COLO829 (cell line): ENCODE results near the gene BLVRB.
"Not testable (repeated sequence)": the region's sequence is repeated elsewhere in the genome, so short reads cannot be mapped to it uniquely, and the experiment has no call there.

ENCODE experiments used
- DNase-seq: peaks from one replicate; pipeline ENCODE4 v3.0.0; 2012; ENCODE audit warnings: low spot score

Gene BLVRB

DNA sequence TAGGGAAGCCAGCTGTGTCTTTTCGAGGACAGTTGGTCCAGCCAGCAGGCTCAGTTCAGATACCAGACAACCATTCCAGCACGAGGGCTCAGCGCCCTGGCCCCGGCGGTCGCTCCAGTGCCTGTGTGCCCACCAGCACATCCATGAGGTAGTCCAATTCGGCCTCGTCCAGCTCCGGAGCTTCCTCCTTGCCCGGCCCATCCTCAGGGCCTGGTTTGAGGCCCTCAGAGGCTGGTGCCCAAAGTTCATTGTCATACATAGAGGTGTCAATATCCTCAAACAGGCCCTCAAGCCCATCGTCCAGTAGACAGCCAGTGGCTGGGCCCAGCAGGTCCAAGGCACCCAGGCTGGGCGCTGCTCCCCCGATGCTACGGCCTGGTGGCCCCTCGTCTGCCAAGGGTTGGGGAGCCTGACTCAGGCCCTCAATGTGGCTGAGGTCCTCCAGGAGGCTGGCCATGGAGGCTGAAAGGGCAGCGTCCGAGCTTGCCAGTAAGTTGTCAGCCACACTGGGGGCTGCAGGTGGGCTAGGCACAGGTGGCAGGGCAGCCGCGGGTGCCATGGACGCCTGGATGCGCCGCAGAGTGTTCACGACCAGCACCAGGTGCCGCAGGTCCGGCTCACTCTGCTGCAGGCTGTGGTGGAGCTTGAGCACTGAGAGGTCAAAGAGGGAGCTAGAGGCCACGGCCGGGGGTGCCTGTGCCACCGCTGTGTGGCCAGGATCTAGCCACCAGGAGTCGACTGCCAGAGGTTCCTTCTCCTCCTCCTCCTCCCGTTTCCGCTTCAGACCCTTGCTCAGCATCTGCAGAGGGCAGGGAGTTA, 42.6 kb downstream of the BLVRB start:
- no peak for DNase-seq

DNA sequence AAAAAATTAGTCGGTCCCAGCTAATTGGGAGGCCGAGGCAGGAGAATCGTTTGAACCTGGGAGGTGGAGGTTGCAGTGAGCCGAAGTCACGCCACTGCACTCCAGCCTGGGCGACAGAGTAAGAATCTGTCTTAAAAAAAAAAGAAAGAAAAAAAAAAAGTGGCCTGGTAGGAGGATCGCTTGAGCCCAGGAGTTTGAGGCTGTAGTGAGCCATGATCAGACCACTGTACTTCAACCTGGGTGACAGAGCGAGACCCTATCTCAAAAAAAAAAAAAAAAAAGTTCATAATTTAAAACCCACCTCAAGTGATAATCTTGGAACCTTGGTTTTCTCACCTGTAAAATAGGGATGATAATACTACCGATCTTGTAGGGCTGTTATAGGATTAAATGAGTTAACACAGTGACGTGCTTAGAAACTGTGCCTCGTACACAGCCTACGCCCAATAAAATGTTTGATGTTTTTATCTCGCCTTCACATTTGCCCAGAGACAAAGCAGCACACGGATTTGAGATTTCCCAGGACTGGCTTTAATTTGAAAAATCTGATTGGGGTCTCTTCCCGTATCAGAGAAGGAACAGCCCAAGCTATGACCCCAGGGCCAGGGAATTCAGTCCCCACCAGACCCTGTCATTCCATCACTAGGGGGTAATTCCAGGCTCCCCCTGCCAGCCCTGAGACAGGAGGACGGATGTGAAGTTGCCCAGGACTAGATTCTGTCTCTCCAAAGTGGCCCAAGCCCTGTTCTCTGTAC, 43.4 kb downstream of the BLVRB start:
- no peak for DNase-seq

DNA sequence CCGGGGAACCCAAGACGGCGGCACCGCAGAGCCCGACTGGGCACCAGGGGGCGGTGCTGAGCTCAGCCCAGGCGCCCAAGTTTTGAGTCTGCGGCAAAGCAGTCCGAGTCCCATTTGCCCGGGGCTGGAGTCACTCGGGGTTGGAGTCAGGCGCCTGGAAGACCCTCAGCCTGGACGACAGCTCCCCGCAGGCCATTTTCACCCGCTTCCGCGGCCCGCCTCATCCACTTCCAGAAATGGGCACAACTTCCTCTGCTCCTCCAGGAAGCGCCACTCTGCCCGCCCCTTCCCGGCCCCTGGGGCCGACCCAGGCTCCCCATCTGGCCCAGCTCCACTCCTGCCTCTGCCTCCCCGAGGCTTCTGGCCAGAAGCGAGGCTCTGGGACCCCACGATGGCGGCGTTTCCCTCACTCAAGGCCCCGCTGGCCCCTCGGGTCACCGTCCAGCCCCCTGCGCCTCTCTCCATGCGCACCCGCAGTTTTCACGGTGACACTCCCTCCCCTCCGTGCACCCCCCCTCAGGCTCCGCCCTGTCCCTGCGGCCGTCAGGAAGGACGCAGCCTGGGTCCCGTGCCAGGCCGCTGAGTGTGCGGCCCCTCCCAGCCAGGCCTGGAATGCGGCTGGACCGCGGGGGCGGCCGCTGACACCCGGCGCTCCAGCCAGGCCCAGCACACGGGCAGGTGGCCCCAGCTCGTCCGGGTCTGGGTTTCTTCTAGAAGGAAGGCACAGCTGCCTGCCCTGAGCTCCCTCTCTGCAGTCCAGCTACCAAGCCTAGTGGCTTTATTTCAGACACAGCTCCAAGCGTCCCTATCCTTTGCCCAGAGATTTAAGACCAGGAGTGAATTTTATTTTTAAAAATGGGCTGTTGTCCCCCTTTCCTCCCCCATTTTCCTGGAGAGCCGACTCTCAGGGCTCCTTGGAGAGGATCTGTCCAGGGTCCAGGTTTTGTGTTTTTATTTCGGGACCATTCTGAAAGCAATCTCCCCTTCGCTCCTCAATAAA, 44.5 kb downstream of the BLVRB start:
- peak; percentile 74 for DNase-seq

DNA sequence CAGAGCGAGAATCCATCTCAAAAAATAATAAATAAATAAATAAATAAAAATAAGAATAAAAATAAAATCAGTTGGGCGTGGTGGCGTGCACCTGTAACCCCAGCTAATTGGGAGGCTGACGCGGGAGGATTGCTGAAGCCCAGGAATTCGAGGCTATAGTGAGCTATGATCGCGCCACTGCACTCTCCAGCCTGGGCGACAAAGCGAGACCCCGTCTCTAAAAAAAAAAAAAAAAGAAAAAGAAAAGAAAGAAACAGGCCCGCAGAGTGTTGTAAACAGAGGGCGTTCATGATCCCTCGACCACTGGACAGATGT, 45.1 kb downstream of the BLVRB start:
- DNase-seq: no peak

DNA sequence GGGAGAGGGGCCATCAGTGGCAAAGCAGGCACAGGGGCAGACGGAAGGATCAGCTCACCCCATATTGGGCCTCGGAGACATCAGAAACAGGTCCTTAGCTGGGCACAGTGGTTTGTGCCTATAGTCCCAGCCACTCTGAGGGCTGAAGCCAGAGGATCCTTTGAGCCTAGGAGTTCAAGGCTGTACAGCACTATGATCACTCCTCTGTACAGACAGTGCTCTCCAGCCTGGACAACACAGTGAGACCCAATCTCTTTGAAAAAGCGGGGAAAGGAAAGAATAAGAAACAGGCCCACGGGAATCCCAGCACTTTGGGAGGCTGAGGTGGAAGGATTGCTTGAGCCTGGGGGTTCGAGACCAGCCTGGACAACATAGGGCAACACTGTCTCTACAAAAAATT, 45.8 kb downstream of the BLVRB start:
- DNase-seq: no peak

DNA sequence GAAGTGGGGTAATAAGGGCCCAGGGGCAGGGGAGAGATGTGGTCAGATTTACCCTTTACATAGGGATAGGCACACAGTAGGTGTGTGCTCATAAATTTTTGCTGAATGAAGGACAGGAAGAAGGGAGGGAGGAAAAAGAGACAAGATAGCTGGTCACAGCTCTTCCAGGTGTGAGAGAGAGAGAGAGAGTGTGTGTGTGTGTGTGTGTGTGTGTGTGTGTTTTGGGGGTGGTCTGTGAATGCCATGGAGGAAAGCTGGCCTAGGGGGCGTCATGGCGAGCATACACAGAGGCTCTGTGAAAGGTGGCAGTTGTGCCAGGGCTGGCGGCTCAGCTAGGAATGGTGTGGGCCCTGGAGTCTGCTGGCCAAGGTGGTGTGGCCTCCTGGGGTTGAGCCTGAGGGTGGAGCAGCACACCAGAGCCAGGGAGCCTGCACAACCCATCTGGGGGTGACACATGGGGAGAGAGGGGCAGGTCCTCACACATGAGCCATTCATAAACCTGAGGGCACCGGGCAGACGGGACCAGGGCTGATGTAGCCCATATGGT, 46.4 kb downstream of the BLVRB start:
- DNase-seq: no peak

DNA sequence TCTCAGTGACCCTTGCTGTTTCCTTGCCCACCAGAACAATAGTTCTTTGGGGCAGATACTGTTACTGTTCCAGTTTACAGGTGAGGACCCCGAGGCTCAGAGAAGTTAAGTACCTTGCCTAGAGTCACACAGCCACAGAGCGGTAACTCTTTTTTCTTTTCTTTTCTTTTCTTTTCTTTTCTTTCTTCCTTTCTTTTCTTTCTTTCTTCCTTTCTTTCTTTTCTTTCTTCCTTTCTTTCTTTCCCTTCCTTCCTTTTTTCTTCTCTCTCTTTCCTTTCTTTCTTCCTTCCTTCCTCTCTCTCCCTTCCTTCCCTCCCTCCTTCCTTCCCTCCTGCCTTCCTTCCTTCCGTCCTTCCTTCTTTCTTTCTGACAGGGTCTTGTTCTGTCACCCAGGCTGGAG, 47.5 kb downstream of the BLVRB start:
- DNase-seq: no peak

DNA sequence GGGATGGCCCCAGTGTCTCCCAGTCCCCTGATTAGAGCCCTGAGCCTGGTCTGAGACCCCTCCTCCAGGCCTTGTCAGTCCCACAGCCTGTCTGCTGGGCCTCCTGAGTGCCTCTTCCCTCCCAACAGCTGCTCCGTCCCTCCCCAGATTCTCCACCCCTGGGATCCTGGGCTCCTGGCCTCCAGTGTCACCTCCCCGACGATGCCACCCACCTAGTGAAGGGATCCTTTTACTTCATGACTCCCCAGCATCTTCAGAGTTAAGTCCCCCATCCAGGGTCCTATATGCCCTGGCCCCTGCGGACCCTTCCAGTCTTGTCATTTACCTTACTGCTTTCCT, 47.9 kb downstream of the BLVRB start:
- DNase-seq: no peak

DNA sequence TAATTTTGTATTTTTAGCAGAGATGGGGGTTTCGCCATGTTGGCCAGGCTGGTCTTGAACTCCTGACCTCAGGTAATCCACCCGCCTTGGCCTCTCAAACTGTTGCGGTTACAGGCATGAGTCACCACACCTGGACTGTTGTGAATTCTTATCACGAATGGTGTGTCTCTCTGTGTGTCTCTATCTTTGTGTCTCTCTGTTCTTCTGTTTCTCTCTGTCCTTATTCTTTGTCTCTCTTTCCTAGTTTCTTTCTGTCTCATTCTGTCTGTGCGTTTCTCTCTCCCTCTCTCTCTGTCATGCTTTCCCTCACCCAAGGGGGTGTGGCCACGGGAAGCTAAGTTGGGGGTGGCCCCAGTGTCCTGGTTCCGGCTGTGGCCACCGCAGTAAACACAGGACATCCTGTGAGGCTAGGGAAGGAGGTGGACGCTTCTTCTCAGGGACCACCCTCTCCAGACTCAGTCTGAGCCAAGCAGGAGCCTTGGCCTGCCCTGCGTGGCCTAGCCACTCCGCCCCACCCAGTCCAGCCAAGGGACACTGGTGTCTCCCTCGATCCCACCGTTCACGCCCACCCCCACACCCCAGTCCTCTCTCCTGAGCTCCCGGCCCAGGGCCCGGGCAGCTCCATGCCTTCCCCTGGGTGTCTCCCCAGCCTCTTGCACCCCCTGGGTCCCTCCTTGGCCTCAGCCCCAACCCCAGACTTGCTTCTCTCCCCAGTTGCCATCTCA, 48.5 kb downstream of the BLVRB start:
- no peak for DNase-seq

DNA sequence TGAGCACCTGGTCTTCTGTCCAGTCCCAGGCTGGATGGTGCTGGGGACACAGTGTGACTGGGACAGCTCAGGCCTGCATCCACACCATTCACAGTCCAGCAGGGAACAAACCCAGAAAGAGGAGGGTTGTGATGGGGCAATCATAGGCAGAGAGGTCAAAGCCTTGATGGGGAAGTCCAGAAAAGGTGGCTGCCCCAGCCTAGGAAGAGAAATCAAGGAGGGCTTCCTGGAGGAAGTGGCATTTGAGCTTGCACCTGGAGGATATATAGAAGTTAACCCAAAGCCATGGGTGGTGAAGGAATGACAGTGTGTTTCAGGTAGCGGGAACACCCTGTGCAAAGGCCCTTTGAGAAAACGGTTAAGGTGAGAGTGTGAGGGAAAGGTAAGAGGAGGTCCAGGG, 49.8 kb downstream of the BLVRB start:
- no peak for DNase-seq

DNA sequence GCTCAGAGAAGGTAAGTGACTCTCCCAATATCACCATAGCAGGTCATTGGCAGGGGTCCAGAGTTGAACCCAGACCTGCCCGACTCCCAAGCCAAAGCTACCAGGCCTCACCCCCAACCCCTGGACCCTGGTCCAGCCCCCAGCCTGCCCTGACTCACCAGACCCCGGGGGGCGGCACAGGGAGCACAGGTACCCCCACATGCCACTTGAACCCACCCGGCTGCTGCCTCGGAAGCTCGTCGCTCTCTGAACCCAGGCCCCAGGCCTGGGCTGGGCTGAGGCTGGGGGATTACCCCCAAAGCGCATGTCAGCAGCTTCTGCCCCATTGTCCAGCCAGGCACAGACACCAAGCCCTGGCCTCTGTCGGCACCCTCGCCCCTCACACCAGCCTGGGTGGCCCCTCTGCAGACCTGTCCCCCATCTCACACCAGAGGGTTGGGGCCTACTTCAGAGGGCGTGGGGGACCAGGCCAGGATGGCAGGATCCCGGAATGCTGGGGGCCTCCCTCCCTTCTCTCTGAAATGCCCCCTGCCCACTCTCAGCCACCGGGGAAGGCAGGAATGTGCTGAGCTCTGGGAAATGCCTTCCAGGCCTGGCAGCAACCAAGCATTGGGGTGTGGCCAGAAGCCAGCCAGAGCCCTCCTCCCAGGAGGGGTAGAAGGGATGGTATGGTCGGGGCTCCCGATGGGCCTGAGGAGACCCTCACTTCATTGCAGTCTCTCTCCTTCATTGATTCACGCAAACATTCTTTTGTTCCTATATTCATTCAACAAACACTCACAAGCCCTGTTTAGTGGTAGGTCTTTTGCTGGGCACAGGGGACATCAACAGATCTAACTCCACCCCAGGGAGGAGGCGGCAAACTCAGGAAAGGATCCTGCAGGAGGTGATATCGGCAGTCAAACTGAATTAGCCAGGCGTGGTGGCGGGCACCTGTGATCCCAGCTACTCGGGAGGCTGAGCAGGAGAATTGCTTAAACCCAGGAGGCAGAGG, 50.7 kb downstream of the BLVRB start:
- no peak for DNase-seq

DNA sequence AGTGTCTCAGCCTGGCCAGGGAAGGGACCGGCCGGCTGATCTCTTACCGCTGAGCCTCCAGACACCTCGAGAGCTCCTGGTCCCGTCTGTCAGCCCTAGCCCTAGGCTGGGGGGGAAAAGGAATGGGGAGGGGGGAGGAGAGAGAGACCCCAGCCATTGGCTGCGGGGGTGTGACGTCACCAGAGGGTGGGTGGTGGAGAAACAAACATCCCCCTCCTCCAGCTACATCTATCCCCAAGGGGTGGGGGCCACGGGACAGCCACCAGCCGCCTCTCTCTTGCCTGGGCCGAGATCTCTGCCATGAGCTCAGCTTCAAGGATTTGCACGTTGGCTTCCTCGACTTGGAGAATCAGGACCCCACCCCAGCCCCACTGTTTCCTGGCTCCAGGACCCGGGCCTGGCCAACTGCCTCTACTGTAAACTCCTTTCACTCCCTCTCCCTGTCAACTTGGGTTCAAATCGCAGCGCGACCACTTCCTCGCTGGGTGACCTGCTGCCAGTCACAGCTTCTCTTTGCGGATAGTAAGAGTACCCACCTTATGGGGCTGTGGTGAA, 52.2 kb downstream of the BLVRB start, which contains the start of gene PRX:
Gene PRX (minus strand): TSS at position 88 of the 555 bp plus-strand sequence. CDS start 5,446 bp downstream, outside the sequence.
- DNase-seq: no peak

DNA sequence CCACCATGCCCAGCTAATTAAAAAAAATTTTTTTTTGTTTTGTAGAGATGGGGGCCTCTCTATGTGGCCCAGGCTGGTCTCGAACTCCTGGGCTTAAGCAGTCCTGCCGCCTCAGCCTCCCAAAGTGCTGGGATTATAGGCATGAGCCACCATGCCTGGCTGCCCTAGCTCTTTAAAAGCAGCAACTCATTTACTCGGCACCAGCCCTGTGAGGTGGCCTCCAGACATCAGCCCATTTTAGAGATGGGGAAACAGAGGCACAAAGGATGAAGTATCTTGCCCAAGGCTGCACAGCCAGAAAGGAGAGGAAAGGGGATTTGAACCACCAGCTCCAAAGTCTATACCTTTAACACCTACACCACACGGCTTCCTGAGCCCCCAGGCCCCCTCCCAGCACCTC, 52.7 kb downstream of the BLVRB start:
- no peak for DNase-seq

DNA sequence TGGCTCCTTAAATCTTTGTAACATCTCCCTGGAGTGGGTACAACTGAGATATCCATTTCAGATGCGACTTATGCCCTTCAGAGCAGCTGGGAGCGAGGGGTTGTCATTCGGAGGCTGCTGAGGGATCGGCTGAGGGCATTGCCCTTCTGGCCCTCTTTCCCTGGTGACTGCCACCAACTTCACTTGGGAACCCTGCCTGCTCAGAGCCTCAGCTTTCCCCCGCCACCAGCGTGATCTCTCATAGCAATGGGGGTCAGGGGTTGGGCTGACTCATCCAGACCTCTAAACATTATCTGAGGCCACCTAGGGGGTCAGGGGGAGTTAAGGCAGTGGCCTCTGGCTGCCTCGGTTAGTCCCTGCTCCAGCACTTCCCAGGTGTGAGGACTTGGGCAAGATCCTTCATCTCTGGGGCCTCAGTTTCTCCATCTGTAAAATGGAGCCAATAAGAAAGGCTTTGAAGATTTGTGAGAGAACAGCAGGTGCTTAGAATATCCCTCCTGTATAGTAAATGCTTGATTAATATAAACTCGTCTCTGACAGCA, 53.5 kb downstream of the BLVRB start:
- DNase-seq: no peak

DNA sequence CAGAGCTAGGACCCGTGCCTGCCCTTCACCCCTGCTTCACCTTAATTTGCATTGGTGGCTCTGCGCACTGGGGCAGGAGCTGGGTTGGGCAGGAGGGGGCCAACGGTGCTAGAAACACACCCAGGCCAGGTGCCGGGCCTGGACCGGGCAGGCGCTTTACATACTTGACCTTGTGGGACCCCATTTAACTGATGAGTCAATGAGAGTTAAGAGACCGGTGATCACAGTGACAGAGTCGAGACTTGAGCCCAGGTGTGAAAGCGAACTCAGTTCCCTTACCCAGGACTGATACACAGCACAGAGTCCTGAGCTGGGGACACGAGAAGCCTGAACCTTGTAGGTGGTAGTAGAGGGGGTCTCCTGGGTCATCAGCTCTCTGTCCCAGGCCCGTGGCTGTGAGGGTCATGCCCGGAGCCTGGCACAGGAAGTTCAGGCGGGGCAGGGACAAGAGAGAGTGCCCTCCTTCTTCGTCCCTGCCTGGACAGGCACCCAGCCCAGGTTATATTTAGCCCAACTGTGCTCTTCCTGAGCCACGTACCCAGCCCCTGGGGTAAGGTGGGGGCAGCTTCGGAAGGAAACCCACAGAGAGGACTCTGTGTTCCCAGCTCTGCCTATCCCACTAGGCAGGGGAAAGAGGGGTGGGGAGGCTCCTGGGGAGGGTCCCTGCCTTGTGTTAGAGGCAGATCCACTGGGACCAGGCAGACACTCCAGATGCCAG, 54.3 kb downstream of the BLVRB start:
- DNase-seq: no peak

DNA sequence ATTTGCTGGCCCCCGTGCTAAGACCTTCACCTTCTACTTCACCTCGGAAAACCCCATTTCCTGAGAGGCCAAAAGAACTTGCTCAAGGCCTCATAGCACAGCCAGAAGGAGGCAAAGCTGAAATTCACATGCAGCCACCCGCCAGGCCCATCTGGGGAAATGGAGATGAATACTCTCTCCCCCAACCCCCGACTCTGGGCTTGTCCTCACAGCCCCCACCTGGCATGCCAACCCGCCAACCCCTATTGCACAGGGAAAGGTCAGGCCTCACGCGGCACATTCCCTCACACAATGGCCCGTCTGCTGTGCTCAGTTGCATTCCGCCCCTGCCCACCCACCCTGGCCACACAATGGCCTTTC, 55.5 kb downstream of the BLVRB start:
- DNase-seq: no peak

DNA sequence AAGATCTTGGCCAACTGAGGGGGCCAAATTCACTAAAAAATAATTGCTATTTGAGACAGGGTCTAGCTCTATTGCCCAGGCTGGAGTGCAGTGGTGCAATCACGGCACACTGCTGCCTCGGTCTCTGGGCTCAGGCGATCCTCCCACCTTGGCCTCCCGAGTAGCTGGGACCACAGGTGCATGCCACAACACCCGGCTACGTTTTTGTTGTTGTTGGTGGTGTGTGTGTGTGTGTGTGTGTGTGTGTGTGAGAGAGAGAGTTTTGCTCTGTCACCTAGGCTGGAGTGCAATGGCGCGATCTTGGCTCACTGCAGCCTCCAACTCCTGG, 57.0 kb downstream of the BLVRB start:
- DNase-seq: not testable (repeated sequence)

DNA sequence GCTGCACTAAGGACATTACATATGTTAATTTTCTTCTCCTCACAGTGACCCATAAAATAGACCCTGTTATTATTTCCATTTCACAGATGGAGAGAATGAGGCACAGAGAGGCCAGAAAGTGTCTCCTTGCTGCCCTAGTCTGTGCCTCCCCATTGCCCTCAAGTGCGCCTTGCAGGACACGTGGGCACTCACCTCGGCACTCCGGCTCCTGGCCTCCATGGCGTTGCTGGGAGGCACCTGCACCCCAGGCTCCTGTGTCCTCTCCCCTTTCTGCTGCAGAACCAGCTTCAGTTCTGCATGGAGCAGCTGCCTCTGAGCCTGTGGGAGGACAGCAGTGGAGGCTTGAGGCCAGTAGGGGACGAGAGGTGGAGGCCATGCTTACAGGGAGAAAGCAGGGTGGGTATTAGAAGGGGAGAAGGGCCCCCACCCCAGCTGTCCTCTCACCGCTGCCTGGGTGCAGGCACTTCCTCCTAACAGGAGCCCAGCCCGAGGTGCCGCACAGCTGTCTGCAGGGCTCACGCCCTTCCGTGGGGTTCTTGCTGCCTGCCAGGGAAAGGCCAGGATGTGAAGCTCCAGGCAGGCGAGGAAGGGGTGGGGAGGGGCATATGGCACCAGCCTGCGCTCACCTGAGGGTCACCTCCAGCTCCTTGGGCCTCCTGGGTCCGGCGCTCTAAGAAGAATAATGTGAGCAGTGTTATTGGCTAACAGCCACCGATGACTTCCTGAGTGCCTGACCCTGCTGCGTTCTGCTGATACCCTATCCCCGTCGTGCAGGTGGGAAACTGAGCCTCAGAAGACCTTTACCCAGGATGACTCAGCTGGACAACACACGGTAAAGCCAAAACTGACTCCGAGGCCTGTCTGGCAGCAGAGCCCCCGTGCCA, 57.6 kb downstream of the BLVRB start:
- no peak for DNase-seq
